ENCODE data around the gene SLC6A17.

DNA sequence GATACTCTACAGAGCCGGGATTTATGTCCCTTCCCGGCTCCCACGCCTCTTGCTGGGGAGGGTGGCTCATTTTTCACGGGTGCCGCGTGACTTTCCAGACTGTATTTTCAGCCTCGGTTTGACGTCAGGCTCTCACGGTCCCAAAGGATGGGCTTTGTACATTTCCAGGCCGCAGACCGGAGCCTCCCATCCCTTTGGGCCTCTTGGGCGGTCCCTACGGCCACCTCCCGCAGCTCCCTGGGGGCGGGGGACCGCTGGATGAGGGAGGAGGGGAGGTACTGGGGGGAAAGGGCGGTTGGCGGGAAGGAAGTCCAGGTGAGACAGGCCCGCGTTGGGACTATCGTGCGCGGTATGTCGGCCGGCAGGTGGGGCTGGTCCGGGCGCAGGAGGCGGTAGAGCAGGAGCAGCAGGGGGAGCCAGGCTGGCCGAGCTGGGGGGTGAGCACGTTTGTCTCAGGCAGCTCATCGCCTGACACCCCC lies 20.1 kb upstream of the SLC6A17 start:
- TF ChIP-seq, protein P1, sequence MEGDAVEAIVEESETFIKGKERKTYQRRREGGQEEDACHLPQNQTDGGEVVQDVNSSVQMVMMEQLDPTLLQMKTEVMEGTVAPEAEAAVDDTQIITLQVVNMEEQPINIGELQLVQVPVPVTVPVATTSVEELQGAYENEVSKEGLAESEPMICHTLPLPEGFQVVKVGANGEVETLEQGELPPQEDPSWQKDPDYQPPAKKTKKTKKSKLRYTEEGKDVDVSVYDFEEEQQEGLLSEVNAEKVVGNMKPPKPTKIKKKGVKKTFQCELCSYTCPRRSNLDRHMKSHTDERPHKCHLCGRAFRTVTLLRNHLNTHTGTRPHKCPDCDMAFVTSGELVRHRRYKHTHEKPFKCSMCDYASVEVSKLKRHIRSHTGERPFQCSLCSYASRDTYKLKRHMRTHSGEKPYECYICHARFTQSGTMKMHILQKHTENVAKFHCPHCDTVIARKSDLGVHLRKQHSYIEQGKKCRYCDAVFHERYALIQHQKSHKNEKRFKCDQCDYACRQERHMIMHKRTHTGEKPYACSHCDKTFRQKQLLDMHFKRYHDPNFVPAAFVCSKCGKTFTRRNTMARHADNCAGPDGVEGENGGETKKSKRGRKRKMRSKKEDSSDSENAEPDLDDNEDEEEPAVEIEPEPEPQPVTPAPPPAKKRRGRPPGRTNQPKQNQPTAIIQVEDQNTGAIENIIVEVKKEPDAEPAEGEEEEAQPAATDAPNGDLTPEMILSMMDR (IDR thresholded peaks at IDR 0.05; ENCODE audit: low read length), result no peak
- no peak for TF ChIP-seq EZH2 (IDR thresholded peaks at IDR 0.05; ENCODE audit: borderline replicate concordance, low read length)
